Measurements from ENCODE around the gene GPN1.

GRCh38 chr2:27689424-27689823, 60.6 kb downstream of the GPN1 start:
- no peak for TF ChIP-seq CTCF (IDR thresholded peaks at IDR 0.05; ENCODE audit: low read depth, low read length)
- no peak for TF ChIP-seq EZH2phosphoT487 (IDR thresholded peaks at IDR 0.05; ENCODE audit: low read depth)

Measured in OCI-LY3 (cell line).